ENCODE data around the gene SOS2.

Gene SOS2

DNA sequence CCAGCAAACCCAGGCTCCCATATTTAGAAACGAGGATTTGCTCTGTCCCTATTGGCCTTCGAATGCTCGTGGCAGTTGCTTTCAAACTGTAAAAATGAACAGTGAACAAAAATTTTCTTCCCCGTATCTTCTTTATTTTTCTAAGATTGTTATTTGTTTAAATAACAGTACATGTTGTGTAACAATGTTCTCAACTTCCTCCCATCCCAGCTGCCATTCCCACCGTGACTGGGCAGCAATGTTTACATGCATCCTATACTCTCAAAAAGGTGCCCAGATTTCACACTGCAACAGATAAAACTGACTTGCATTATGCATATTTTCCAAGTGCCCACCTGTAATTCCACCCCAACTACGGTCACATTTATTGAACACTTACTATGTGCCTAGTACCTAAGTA lies 127.8 kb downstream of the SOS2 start:
- no peak overlapping the region for H3K9ac ChIP-seq (ENCODE audit: low read depth in 1 of 2, low read length in 2 of 2)
- H3K4me1 ChIP-seq (ENCODE audit: control insufficient read depth in 1 of 2, insufficient read depth in 2 of 2, low read length in 2 of 2), result peaks cover 6 to 24% of the 10 kb centered on the region in 2 donors
- H3K36me3 ChIP-seq (ENCODE audit: control insufficient read depth in 1 of 2, insufficient read depth in 2 of 2, low read length in 2 of 2), result peaks cover 4 to 5% of the 10 kb centered on the region in 2 donors
- no peaks in the 10 kb centered on the region for H3K27me3 ChIP-seq (ENCODE audit: control insufficient read depth in 1 of 2, insufficient read depth in 2 of 2, low read length in 2 of 2)
- no peaks in the 10 kb centered on the region for H3K9me3 ChIP-seq (ENCODE audit: control insufficient read depth in 1 of 2, low read length in 2 of 2)
- H3K4me3 ChIP-seq (ENCODE audit: low read depth in 1 of 2, low read length in 2 of 2), result no peak overlapping the region
- no peak overlapping the region for H3K27ac ChIP-seq (ENCODE audit: low read depth, low read length)

- Histone ChIP-seq H3K4me3 (ENCODE audit: low read depth in 1 of 2, low read length in 2 of 2) (no peak overlapping the region), H3K27ac (ENCODE audit: low read depth, low read length) (no peak overlapping the region), H3K4me1 (ENCODE audit: control insufficient read depth in 1 of 2, insufficient read depth in 2 of 2, low read length in 2 of 2) (peaks cover 6 to 24% of the 10 kb centered on the region in 2 donors), H3K9ac (ENCODE audit: low read depth in 1 of 2, low read length in 2 of 2) (peak overlapping the region in 1 of 2 donors; percentile 1), H3K36me3 (ENCODE audit: control insufficient read depth in 1 of 2, insufficient read depth in 2 of 2, low read length in 2 of 2) (no peaks in the 10 kb centered on the region), H3K9me3 (ENCODE audit: control insufficient read depth in 1 of 2, low read length in 2 of 2) (no peaks in the 10 kb centered on the region), H3K27me3 (ENCODE audit: control insufficient read depth in 1 of 2, insufficient read depth in 2 of 2, low read length in 2 of 2) (no peaks in the 10 kb centered on the region)
These were observed 130.0 kb downstream of the SOS2 start for GRCh38 chr14:50101417-50101816.

GRCh38 chr14:50100805-50101204 lies 130.6 kb downstream of the SOS2 start:
- Histone ChIP-seq H3K36me3 (ENCODE audit: control insufficient read depth in 1 of 2, insufficient read depth in 2 of 2, low read length in 2 of 2) (no peaks in the 10 kb centered on the region), H3K9ac (ENCODE audit: low read depth in 1 of 2, low read length in 2 of 2) (peak overlapping the region in 1 of 2 donors; percentile 1), H3K27me3 (ENCODE audit: control insufficient read depth in 1 of 2, insufficient read depth in 2 of 2, low read length in 2 of 2) (no peaks in the 10 kb centered on the region), H3K4me1 (ENCODE audit: control insufficient read depth in 1 of 2, insufficient read depth in 2 of 2, low read length in 2 of 2) (peaks cover 6 to 24% of the 10 kb centered on the region in 2 donors), H3K4me3 (ENCODE audit: low read depth in 1 of 2, low read length in 2 of 2) (no peak overlapping the region), H3K27ac (ENCODE audit: low read depth, low read length) (no peak overlapping the region), H3K9me3 (ENCODE audit: control insufficient read depth in 1 of 2, low read length in 2 of 2) (no peaks in the 10 kb centered on the region)

- H3K36me3 ChIP-seq (ENCODE audit: control insufficient read depth in 1 of 2, insufficient read depth in 2 of 2, low read length in 2 of 2), result no peaks in the 10 kb centered on the region
- peaks cover 6 to 24% of the 10 kb centered on the region in 2 donors for H3K4me1 ChIP-seq (ENCODE audit: control insufficient read depth in 1 of 2, insufficient read depth in 2 of 2, low read length in 2 of 2)
- H3K9ac ChIP-seq (ENCODE audit: low read depth in 1 of 2, low read length in 2 of 2), result no peak overlapping the region
- no peak overlapping the region for H3K27ac ChIP-seq (ENCODE audit: low read depth, low read length)
- no peak overlapping the region for H3K4me3 ChIP-seq (ENCODE audit: low read depth in 1 of 2, low read length in 2 of 2)
- H3K9me3 ChIP-seq (ENCODE audit: control insufficient read depth in 1 of 2, low read length in 2 of 2), result no peaks in the 10 kb centered on the region
- H3K27me3 ChIP-seq (ENCODE audit: control insufficient read depth in 1 of 2, insufficient read depth in 2 of 2, low read length in 2 of 2), result no peaks in the 10 kb centered on the region
These were observed 132.0 kb downstream of the SOS2 start for GRCh38 chr14:50099335-50099734.

DNA sequence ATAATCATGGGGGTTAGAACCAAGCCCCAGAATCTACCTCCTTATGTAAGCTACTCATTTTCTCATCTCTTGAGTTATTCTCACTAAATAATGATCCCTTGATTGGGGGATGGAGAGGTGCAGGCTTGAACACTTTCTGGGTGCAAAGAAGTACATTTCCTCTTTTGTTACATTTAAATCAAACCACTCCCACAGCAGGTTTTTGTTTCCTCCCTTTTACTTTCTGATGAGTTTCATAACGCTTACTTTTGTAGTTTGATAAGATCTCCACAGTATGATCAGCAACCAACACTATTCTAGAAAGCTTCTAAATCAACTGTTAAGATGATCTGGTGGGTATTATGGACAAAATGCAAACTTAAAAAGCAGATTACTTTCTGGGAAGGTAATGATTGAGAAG lies 135.5 kb downstream of the SOS2 start:
- no peaks in the 10 kb centered on the region for H3K36me3 ChIP-seq (ENCODE audit: control insufficient read depth in 1 of 2, insufficient read depth in 2 of 2, low read length in 2 of 2)
- H3K27me3 ChIP-seq (ENCODE audit: control insufficient read depth in 1 of 2, insufficient read depth in 2 of 2, low read length in 2 of 2), result no peaks in the 10 kb centered on the region
- H3K4me1 ChIP-seq (ENCODE audit: control insufficient read depth in 1 of 2, insufficient read depth in 2 of 2, low read length in 2 of 2), result peaks cover 6 to 18% of the 10 kb centered on the region in 2 donors
- H3K4me3 ChIP-seq (ENCODE audit: low read depth in 1 of 2, low read length in 2 of 2), result no peak overlapping the region
- no peak overlapping the region for H3K27ac ChIP-seq (ENCODE audit: low read depth, low read length)
- H3K9ac ChIP-seq (ENCODE audit: low read depth in 1 of 2, low read length in 2 of 2), result no peak overlapping the region
- no peaks in the 10 kb centered on the region for H3K9me3 ChIP-seq (ENCODE audit: control insufficient read depth in 1 of 2, low read length in 2 of 2)

DNA sequence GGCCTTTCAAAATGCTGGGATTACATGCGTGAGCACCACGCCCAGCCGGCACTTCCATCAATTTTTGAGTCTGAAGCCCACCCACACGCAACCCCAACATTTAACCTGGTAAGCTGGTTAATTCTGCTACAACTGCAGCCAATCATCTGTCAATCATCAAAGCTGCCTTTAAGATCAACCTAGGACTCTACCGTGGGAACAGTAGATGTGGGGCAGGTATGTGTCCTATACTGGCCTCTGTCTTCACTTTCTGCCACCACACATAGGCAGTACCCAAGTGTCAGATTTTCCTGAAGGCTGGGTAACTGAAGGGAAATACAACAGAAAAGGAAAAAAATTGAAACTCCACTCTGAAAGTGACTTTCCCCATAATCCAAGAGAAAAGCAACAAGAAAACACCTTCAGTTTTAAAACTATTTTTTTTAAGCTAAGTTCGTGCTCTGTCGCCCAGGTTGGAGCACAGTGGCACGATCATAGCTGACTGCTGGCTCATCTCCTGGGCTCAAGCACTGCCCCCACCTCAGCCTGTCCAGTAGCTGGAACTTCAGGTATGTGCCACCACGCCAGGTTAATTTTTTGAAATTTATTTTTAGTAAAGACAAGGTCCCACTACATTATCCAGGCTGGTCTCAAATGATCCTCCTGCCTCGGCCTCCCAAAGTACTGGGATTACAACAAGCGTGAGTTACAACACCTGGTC lies 137.2 kb downstream of the SOS2 start:
- Histone ChIP-seq H3K9me3 (ENCODE audit: control insufficient read depth in 1 of 2, low read length in 2 of 2) (no peaks in the 10 kb centered on the region), H3K9ac (ENCODE audit: low read depth in 1 of 2, low read length in 2 of 2) (no peak overlapping the region), H3K27me3 (ENCODE audit: control insufficient read depth in 1 of 2, insufficient read depth in 2 of 2, low read length in 2 of 2) (no peaks in the 10 kb centered on the region), H3K4me3 (ENCODE audit: low read depth in 1 of 2, low read length in 2 of 2) (no peak overlapping the region), H3K27ac (ENCODE audit: low read depth, low read length) (no peak overlapping the region), H3K36me3 (ENCODE audit: control insufficient read depth in 1 of 2, insufficient read depth in 2 of 2, low read length in 2 of 2) (no peaks in the 10 kb centered on the region), H3K4me1 (ENCODE audit: control insufficient read depth in 1 of 2, insufficient read depth in 2 of 2, low read length in 2 of 2) (peaks cover 3% of the 10 kb centered on the region in 2 donors)

GRCh38 chr14:50093496-50093895 lies 137.9 kb downstream of the SOS2 start:
- Histone ChIP-seq H3K9ac (ENCODE audit: low read depth in 1 of 2, low read length in 2 of 2) (no peak overlapping the region), H3K9me3 (ENCODE audit: control insufficient read depth in 1 of 2, low read length in 2 of 2) (no peaks in the 10 kb centered on the region), H3K27me3 (ENCODE audit: control insufficient read depth in 1 of 2, insufficient read depth in 2 of 2, low read length in 2 of 2) (no peaks in the 10 kb centered on the region), H3K36me3 (ENCODE audit: control insufficient read depth in 1 of 2, insufficient read depth in 2 of 2, low read length in 2 of 2) (no peaks in the 10 kb centered on the region), H3K4me1 (ENCODE audit: control insufficient read depth in 1 of 2, insufficient read depth in 2 of 2, low read length in 2 of 2) (peaks cover 0 to 3% of the 10 kb centered on the region in 2 donors), H3K4me3 (ENCODE audit: low read depth in 1 of 2, low read length in 2 of 2) (no peak overlapping the region), H3K27ac (ENCODE audit: low read depth, low read length) (no peak overlapping the region)

DNA sequence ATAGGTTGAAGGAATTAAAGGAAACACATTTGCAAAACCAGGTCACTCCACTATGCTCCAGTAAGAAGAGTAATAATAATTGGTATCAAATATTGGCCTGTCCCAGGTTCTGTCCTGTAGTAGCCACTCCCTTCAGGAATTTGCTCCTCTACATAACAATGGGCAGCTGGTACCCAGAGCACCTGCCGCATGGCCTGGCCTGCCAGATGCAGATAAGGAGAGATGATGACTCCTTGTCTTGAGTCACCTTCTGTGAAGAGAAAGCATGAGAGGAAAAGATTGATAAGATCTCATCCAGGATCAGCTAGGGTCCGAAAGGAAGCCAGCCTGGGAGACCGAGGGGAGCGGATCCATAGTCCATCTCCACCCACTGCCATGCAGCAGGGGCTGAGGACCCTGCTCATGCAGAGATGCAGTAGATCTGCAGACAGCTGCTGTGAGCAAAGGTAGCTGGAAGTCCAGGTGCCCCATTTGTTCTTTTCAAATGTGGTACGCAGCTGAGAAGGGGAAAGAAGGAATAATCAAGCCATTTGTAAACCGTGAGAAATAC lies 139.3 kb downstream of the SOS2 start:
- no peak overlapping the region for H3K9ac ChIP-seq (ENCODE audit: low read depth in 1 of 2, low read length in 2 of 2)
- H3K27me3 ChIP-seq (ENCODE audit: control insufficient read depth in 1 of 2, insufficient read depth in 2 of 2, low read length in 2 of 2), result no peaks in the 10 kb centered on the region
- no peaks in the 10 kb centered on the region for H3K9me3 ChIP-seq (ENCODE audit: control insufficient read depth in 1 of 2, low read length in 2 of 2)
- H3K4me3 ChIP-seq (ENCODE audit: low read depth in 1 of 2, low read length in 2 of 2), result no peak overlapping the region
- no peak overlapping the region for H3K27ac ChIP-seq (ENCODE audit: low read depth, low read length)
- H3K36me3 ChIP-seq (ENCODE audit: control insufficient read depth in 1 of 2, insufficient read depth in 2 of 2, low read length in 2 of 2), result no peaks in the 10 kb centered on the region
- peaks cover 0 to 3% of the 10 kb centered on the region in 2 donors for H3K4me1 ChIP-seq (ENCODE audit: control insufficient read depth in 1 of 2, insufficient read depth in 2 of 2, low read length in 2 of 2)

DNA sequence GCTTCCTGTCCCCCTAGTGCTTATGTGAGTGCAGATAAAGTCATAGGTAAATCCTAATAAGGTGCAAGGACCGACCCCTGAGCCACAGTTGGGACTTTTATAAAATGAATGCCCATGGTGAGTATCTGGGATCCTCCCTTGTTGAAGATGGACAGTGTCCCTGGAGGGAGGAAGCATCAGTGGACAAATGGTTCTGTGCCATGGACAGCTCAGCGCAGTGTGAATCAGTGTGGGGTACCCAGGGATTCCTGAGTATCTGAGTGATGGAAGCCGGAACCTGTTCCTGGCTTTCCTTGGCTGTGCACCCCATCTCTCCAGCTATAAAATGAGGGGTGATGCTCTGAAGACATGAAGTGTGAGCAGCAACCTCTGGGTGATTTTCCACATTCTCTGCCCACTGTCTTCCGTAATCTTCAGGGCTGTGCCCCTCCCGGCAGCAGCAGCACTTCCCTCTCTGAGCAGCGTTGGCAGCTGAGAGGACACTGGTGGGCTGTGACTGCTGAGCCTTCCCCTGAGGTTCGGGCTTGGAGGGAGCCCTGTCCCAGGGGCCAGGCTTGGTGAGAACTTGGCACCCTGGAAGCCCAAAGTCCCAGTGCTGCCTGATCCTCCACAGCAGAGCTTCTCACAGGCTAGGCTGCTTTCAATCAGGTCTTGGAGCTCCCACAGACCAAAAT lies 140.0 kb downstream of the SOS2 start:
- H3K27me3 ChIP-seq (ENCODE audit: control insufficient read depth in 1 of 2, insufficient read depth in 2 of 2, low read length in 2 of 2), result no peaks in the 10 kb centered on the region
- H3K36me3 ChIP-seq (ENCODE audit: control insufficient read depth in 1 of 2, insufficient read depth in 2 of 2, low read length in 2 of 2), result no peaks in the 10 kb centered on the region
- no peak overlapping the region for H3K9ac ChIP-seq (ENCODE audit: low read depth in 1 of 2, low read length in 2 of 2)
- no peak overlapping the region for H3K27ac ChIP-seq (ENCODE audit: low read depth, low read length)
- no peaks in the 10 kb centered on the region for H3K9me3 ChIP-seq (ENCODE audit: control insufficient read depth in 1 of 2, low read length in 2 of 2)
- H3K4me3 ChIP-seq (ENCODE audit: low read depth in 1 of 2, low read length in 2 of 2), result no peak overlapping the region
- peaks cover 0 to 3% of the 10 kb centered on the region in 2 donors for H3K4me1 ChIP-seq (ENCODE audit: control insufficient read depth in 1 of 2, insufficient read depth in 2 of 2, low read length in 2 of 2)

- Histone ChIP-seq H3K4me3 (ENCODE audit: low read depth in 1 of 2, low read length in 2 of 2) (no peak overlapping the region), H3K4me1 (ENCODE audit: control insufficient read depth in 1 of 2, insufficient read depth in 2 of 2, low read length in 2 of 2) (peaks cover 0 to 3% of the 10 kb centered on the region in 2 donors), H3K27ac (ENCODE audit: low read depth, low read length) (no peak overlapping the region), H3K27me3 (ENCODE audit: control insufficient read depth in 1 of 2, insufficient read depth in 2 of 2, low read length in 2 of 2) (no peaks in the 10 kb centered on the region), H3K9me3 (ENCODE audit: control insufficient read depth in 1 of 2, low read length in 2 of 2) (no peaks in the 10 kb centered on the region), H3K9ac (ENCODE audit: low read depth in 1 of 2, low read length in 2 of 2) (no peak overlapping the region), H3K36me3 (ENCODE audit: control insufficient read depth in 1 of 2, insufficient read depth in 2 of 2, low read length in 2 of 2) (no peaks in the 10 kb centered on the region)
These were observed 142.2 kb downstream of the SOS2 start for GRCh38 chr14:50089208-50089607.
